ENCODE data around the gene RHEB.

DNA sequence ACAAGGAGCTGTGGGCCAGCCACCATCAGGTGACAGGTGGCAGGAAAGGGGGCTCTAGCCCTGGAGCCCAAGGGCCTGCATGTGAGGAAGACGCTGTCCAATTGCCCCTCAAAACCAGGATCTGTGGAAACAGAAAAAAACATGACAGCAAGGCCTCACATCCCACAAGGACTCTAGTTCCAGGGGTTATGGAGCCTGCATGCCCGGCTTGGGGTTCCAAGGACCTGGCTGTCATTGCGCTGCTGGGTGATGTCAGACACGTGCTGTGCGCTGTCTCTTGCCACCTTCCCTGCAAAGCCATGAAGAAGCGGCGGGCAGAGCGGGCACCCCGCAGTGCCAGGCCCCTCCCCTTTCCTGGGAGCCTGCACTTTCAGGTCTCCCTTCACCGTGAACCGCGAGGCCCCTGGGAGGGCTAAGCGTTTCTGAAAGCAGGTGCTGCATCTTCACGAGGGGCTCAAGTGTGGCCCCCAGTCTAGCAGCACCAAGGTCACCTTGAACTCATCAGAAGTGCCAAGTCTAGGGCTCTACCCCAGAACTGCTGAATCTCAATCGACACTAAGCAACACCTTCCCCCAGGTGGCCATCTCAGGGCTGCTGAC is 64.7 kb downstream of the RHEB start:
- no peak for TF ChIP-seq RARB (CRISPR knock-in tag; IDR thresholded peaks at IDR 0.05)
- TF ChIP-seq ZNF70 (CRISPR knock-in tag; IDR thresholded peaks at IDR 0.05): no peak
- no peak for TF ChIP-seq CREB5 (CRISPR knock-in tag; IDR thresholded peaks at IDR 0.05; ENCODE audit: low read depth)
- no peak for TF ChIP-seq OSR1 (CRISPR knock-in tag; IDR thresholded peaks at IDR 0.05)
- TF ChIP-seq PPARA (CRISPR knock-in tag; IDR thresholded peaks at IDR 0.05; ENCODE audit: borderline replicate concordance): no peak
- no peak for TF ChIP-seq ZFP3 (CRISPR knock-in tag; IDR thresholded peaks at IDR 0.05)
- TF ChIP-seq ARNTL (CRISPR knock-in tag; IDR thresholded peaks at IDR 0.05; ENCODE audit: borderline replicate concordance, low read depth): no peak
- TF ChIP-seq, protein P1, sequence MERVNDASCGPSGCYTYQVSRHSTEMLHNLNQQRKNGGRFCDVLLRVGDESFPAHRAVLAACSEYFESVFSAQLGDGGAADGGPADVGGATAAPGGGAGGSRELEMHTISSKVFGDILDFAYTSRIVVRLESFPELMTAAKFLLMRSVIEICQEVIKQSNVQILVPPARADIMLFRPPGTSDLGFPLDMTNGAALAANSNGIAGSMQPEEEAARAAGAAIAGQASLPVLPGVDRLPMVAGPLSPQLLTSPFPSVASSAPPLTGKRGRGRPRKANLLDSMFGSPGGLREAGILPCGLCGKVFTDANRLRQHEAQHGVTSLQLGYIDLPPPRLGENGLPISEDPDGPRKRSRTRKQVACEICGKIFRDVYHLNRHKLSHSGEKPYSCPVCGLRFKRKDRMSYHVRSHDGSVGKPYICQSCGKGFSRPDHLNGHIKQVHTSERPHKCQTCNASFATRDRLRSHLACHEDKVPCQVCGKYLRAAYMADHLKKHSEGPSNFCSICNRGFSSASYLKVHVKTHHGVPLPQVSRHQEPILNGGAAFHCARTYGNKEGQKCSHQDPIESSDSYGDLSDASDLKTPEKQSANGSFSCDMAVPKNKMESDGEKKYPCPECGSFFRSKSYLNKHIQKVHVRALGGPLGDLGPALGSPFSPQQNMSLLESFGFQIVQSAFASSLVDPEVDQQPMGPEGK (CRISPR knock-in tag; IDR thresholded peaks at IDR 0.05; ENCODE audit: borderline replicate concordance): no peak
